ENCODE data around the gene ZNF311.
"Not testable (repeated sequence)": the region's sequence is repeated elsewhere in the genome, so short reads cannot be mapped to it uniquely, and the experiment has no call there.

The ZNF311 gene

GRCh38 chr6:28969129-28969528 is 36.0 kb downstream of the ZNF311 start:
- no peak overlapping the region for H3K27ac ChIP-seq
- H3K4me3 ChIP-seq = no peak overlapping the region
- H3K9ac ChIP-seq (ENCODE audit: insufficient read length) = no peak overlapping the region
- H3K36me3 ChIP-seq (ENCODE audit: insufficient read depth, low read length) = no peaks in the 10 kb centered on the region
- no peaks in the 10 kb centered on the region; the same call in 1 of the 2 replicates for H3K9me3 ChIP-seq (ENCODE audit: low read depth, low read length)
- no peak for DNase-seq (ENCODE audit: low read depth, low spot score)
- no peak for TF ChIP-seq POLR2AphosphoS5 (IDR thresholded peaks at IDR 0.05; ENCODE audit: borderline replicate concordance, low read depth, low read length)
- no peak for TF ChIP-seq FOXP2 (optimal IDR thresholded peaks at IDR 0.05; ENCODE audit: control extremely low read depth, extremely low read length, insufficient read depth)
- TF ChIP-seq EZH2 (IDR thresholded peaks at IDR 0.05) = no peak

GRCh38 chr6:28968476-28968875 is 36.6 kb downstream of the ZNF311 start:
- no peaks in the 10 kb centered on the region for H3K36me3 ChIP-seq (ENCODE audit: insufficient read depth, low read length)
- no peak for TF ChIP-seq EZH2 (IDR thresholded peaks at IDR 0.05)
- TF ChIP-seq POLR2AphosphoS5 (IDR thresholded peaks at IDR 0.05; ENCODE audit: borderline replicate concordance, low read depth, low read length) = no peak
- TF ChIP-seq FOXP2 (optimal IDR thresholded peaks at IDR 0.05; ENCODE audit: control extremely low read depth, extremely low read length, insufficient read depth) = no peak
- H3K9me3 ChIP-seq (ENCODE audit: low read depth, low read length) = no peaks in the 10 kb centered on the region; the same call in 1 of the 2 replicates
- H3K27ac ChIP-seq = no peak overlapping the region
- no peak overlapping the region for H3K4me3 ChIP-seq
- no peak for DNase-seq (ENCODE audit: low read depth, low spot score)
- H3K9ac ChIP-seq (ENCODE audit: insufficient read length) = no peak overlapping the region

GRCh38 chr6:28965706-28966105 is 39.4 kb downstream of the ZNF311 start:
- no peaks in the 10 kb centered on the region for H3K36me3 ChIP-seq (ENCODE audit: insufficient read depth, low read length)
- no peak for DNase-seq (ENCODE audit: low read depth, low spot score)
- TF ChIP-seq FOXP2 (optimal IDR thresholded peaks at IDR 0.05; ENCODE audit: control extremely low read depth, extremely low read length, insufficient read depth) = no peak
- TF ChIP-seq POLR2AphosphoS5 (IDR thresholded peaks at IDR 0.05; ENCODE audit: borderline replicate concordance, low read depth, low read length) = no peak
- no peak for TF ChIP-seq EZH2 (IDR thresholded peaks at IDR 0.05)
- no peak overlapping the region for H3K9ac ChIP-seq (ENCODE audit: insufficient read length)
- no peak overlapping the region for H3K27ac ChIP-seq
- H3K4me3 ChIP-seq = no peak overlapping the region
- H3K9me3 ChIP-seq (ENCODE audit: low read depth, low read length) = no peaks in the 10 kb centered on the region; the same call in 1 of the 2 replicates

- no peak overlapping the region for H3K9ac ChIP-seq (ENCODE audit: insufficient read length)
- TF ChIP-seq POLR2AphosphoS5 (IDR thresholded peaks at IDR 0.05; ENCODE audit: borderline replicate concordance, low read depth, low read length) (no peak), FOXP2 (optimal IDR thresholded peaks at IDR 0.05; ENCODE audit: control extremely low read depth, extremely low read length, insufficient read depth) (no peak), EZH2 (IDR thresholded peaks at IDR 0.05) (no peak)
- no peaks in the 10 kb centered on the region for H3K36me3 ChIP-seq (ENCODE audit: insufficient read depth, low read length)
- H3K9me3 ChIP-seq (ENCODE audit: low read depth, low read length) = no peaks in the 10 kb centered on the region
- no peak overlapping the region for H3K27ac ChIP-seq
- DNase-seq (ENCODE audit: low read depth, low spot score) = no peak
- no peak overlapping the region for H3K4me3 ChIP-seq
Observed at GRCh38 chr6:28960846-28961500, 44.1 kb downstream of the ZNF311 start.

GRCh38 chr6:28958561-28959243 is 46.4 kb downstream of the ZNF311 start:
- not testable (repeated sequence) for H3K27ac ChIP-seq; H3K9me3 ChIP-seq (ENCODE audit: low read depth, low read length); H3K4me3 ChIP-seq; DNase-seq (ENCODE audit: low read depth, low spot score); H3K9ac ChIP-seq (ENCODE audit: insufficient read length); H3K36me3 ChIP-seq (ENCODE audit: insufficient read depth, low read length)

- H3K27ac ChIP-seq; H3K36me3 ChIP-seq (ENCODE audit: insufficient read depth, low read length); H3K9me3 ChIP-seq (ENCODE audit: low read depth, low read length); H3K4me3 ChIP-seq; H3K9ac ChIP-seq (ENCODE audit: insufficient read length); DNase-seq (ENCODE audit: low read depth, low spot score): not testable (repeated sequence)
Observed at GRCh38 chr6:28957795-28958314, 47.3 kb downstream of the ZNF311 start.

GRCh38 chr6:28956331-28956730 is 48.8 kb downstream of the ZNF311 start:
- Histone ChIP-seq H3K4me3 (no peak overlapping the region), H3K9ac (ENCODE audit: insufficient read length) (no peak overlapping the region), H3K36me3 (ENCODE audit: insufficient read depth, low read length) (no peaks in the 10 kb centered on the region), H3K27ac (no peak overlapping the region), H3K9me3 (ENCODE audit: low read depth, low read length) (no peaks in the 10 kb centered on the region)
- TF ChIP-seq POLR2AphosphoS5 (IDR thresholded peaks at IDR 0.05; ENCODE audit: borderline replicate concordance, low read depth, low read length) (no peak), EZH2 (IDR thresholded peaks at IDR 0.05) (no peak), FOXP2 (optimal IDR thresholded peaks at IDR 0.05; ENCODE audit: control extremely low read depth, extremely low read length, insufficient read depth) (no peak)
- DNase-seq (ENCODE audit: low read depth, low spot score) = no peak

- peak overlapping the region; percentile 83 for H3K4me3 ChIP-seq
- no peak overlapping the region for H3K27ac ChIP-seq
- no peaks in the 10 kb centered on the region for H3K36me3 ChIP-seq (ENCODE audit: insufficient read depth, low read length)
- peak overlapping the region; percentile 52 for H3K9ac ChIP-seq (ENCODE audit: insufficient read length)
- TF ChIP-seq EZH2 (IDR thresholded peaks at IDR 0.05) = no peak
- no peak for TF ChIP-seq FOXP2 (optimal IDR thresholded peaks at IDR 0.05; ENCODE audit: control extremely low read depth, extremely low read length, insufficient read depth)
- no peak for TF ChIP-seq POLR2AphosphoS5 (IDR thresholded peaks at IDR 0.05; ENCODE audit: borderline replicate concordance, low read depth, low read length)
- DNase-seq (ENCODE audit: low read depth, low spot score) = no peak
- H3K9me3 ChIP-seq (ENCODE audit: low read depth, low read length) = no peaks in the 10 kb centered on the region
Observed at GRCh38 chr6:28953585-28954258, 51.4 kb downstream of the ZNF311 start.

Data from SK-N-MC (cell line).